GM18907 (cell line): ENCODE results near the gene SH3YL1.
A peak's percentile ranks its signal among the peaks of the same experiment; 100 is the strongest.

Experiments used
- ATAC-seq: cut with Tn5 transposase; IDR thresholded peaks from one replicate; pipeline ENCODE4 v1.9.1; 2021; ENCODE audit warnings: mild to moderate bottlenecking, moderate library complexity; ENCODE audit not compliant: unreplicated experiment

SH3YL1 gene

DNA sequence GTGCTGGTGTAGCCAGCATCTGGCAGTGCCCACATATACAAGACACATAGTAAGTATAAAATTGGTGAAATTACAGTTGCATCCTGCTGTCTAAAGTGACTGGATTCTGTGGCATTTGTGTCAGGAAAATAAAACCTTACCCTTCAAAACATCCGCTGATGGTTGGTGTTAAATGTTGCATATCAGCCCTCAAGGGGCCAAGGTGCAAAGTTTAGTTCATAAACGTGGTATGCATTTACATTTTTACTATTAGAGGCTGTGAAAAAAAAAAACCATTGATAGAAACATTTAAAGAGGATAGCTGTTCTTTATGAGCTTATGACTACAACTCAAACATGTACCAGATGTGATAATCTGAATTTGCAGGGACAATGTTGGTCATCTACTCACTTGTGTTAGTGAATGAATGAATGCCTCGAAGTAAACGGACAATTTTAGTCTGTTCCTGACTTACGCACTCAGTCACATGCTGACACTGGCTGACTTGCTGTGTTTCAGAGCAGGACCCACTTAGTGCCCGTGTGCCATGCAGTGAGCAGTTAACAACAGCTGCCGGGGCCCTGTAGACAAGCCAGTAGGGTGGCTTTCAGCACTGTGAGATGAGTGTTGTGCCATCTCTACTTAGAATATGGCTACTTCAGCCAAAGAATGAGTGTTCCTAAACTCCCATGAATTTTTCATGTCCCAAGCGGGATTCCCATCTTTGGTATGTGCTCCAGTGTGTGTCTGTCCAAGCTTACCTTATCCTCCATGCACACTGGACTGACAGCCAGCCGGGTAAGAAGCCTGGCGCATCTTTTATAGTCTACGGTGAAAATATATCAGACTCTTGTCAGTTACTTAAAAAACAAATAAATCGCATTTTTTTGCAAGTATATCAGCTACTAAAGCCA lies 18.8 kb upstream of the SH3YL1 start:
- ATAC-seq, result no peak

GRCh38 chr2:281381-281780 lies 17.5 kb upstream of the SH3YL1 start:
- no peak for ATAC-seq

GRCh38 chr2:280650-281110 lies 16.8 kb upstream of the SH3YL1 start:
- no peak for ATAC-seq

DNA sequence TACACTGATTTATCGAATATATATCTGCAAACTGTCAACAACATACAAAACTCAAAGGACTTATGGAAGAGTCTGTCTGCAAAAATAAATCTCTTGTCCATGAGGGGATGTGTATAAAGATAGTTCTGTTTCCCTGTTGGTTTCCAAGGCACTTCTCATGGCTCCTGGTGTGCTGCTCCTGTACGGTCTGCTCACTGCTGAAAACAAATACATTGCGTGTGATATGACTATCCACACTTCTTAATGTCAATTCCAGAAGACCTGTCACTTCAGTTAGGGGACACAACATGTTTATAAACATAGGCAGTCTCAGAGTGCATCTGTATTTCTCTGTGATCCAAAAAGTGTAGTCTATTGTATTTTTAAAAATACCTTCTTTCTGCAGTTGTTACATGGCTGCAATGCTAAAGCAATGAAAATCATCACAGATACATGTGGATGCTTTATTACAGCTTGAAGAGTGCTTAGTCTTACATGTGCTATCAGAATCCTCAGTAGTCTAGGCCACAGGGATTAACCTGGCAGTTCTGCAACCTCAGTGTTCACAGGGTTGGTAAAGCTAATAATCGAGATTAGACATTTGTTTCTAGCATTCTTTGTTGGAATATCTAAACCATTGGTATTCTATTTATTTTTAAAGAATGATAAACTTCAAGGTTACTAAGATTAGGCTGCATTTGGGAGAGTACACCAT lies 16.3 kb upstream of the SH3YL1 start:
- ATAC-seq, result no peak

DNA sequence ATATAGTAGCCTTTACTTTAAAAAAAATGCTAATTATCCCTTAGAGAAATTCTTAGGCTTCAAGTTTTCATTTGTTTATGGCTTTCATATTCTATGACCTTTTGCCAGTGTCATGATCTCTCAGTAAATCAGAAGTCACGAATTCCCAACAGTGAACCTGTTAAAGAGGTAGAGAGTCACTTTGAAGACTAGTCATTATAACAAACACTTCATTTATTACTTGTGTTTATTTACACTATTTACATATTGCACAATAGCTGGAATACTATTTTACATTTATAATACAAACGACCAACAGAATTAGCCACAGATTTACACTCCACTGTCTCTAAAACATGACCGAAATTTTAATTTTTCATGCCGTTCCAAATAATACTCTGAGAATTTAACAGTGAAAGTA lies 15.5 kb upstream of the SH3YL1 start:
- no peak for ATAC-seq

GRCh38 chr2:278927-279320 lies 15.1 kb upstream of the SH3YL1 start:
- no peak for ATAC-seq

DNA sequence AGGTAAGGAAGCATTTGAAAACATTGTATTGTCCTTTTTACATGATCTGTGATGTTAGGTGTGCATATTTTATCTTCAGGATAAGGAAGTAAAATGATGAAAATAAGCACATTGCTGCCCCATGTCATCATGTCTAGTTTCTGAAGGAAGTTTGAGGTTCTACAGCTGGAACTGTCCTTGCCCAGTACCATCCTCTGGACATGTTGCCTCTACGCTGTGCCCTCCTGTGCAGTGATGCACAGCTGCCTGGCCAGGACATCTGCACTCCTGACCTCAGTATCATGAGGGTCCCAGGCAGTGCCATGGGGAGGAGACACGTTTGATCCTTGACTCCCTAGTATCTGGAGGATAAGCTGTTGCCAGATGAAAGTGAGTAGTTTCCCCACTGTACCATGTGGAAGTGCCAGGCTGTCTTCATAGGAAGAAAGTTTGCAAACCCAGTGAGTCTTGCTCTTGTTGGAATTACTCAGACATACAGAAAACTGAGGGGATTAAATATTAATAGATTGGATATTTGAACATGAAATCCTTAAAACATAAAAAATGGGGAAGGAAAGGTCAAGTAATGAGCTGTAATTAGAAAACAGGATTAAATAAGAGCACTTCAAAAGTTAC lies 14.6 kb upstream of the SH3YL1 start:
- no peak for ATAC-seq

- peak; percentile 92 for ATAC-seq
Observed at GRCh38 chr2:275466-275865, 11.6 kb upstream of the SH3YL1 start.

GRCh38 chr2:274503-274902 lies 10.7 kb upstream of the SH3YL1 start:
- no peak for ATAC-seq

GRCh38 chr2:273333-273732 lies 9.5 kb upstream of the SH3YL1 start:
- no peak for ATAC-seq

DNA sequence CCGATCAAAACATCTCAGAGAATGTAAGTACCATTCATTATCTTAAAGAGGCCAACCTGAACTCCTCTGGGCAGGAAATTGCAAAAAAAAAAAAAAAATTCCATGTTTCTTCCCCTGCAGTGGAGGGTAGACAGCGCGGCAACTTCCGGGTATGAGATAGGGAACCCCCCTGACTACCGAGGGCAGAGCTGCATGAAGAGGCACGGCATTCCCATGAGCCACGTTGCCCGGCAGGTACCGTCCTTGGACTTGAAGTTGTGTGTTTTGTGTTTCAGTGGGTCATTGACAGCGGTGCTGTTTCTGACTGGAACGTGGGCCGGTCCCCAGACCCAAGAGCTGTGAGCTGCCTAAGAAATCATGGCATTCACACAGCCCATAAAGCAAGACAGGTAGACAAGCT lies 8.1 kb upstream of the SH3YL1 start:
- ATAC-seq, result no peak

- no peak for ATAC-seq
Observed at GRCh38 chr2:270861-271260, 7.0 kb upstream of the SH3YL1 start.

DNA sequence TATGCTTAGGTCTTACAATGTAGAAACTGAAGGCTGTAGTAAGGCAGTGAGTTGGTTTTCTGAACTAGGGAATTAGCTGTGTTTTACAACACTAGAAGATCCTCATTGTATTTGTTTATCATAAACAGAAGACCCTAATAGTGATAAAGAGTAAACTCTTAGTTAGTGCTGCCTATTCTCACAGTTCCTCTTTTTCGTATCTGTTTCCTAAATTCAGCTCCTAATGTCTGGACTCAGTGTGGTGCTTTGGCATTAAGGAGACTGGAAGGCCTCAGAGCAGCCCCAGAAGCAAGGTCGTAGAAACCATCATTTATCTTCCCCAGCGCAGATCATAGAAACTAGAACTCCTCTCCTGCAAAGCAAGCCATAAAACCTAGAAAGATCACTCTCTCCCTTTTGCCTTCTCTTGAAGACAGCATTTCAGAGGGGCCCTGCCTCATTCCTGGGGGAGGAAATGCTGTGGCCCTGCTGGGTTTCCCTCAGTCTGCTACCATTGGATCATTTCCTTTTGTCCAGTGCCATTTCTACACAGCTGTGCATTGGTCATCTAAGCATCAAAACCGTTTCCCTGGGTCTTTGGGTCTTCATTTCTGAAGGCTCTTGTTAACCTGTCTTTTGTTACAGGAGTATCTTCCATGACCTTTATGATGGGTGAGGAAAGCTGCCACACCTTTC lies 5.7 kb upstream of the SH3YL1 start:
- ATAC-seq, result no peak

DNA sequence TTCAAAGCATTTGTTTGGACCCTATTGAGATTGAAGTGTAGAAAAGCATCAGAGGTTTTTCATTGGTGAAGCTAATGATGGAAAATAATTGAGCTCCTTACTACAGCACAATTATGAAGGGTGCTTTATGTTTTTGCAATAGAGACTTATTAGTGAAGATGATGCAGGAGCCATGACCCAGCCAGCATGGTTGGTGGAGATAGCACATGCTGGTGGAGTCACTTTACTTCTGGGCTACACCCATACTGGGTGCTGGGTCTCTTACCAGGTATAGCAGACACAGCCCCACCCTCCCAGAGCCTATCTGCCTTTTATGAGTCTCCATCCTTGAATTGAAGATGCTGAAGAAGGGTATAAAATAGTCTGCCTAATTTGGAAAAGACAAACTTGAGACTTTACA lies 4.5 kb upstream of the SH3YL1 start:
- ATAC-seq, result no peak

DNA sequence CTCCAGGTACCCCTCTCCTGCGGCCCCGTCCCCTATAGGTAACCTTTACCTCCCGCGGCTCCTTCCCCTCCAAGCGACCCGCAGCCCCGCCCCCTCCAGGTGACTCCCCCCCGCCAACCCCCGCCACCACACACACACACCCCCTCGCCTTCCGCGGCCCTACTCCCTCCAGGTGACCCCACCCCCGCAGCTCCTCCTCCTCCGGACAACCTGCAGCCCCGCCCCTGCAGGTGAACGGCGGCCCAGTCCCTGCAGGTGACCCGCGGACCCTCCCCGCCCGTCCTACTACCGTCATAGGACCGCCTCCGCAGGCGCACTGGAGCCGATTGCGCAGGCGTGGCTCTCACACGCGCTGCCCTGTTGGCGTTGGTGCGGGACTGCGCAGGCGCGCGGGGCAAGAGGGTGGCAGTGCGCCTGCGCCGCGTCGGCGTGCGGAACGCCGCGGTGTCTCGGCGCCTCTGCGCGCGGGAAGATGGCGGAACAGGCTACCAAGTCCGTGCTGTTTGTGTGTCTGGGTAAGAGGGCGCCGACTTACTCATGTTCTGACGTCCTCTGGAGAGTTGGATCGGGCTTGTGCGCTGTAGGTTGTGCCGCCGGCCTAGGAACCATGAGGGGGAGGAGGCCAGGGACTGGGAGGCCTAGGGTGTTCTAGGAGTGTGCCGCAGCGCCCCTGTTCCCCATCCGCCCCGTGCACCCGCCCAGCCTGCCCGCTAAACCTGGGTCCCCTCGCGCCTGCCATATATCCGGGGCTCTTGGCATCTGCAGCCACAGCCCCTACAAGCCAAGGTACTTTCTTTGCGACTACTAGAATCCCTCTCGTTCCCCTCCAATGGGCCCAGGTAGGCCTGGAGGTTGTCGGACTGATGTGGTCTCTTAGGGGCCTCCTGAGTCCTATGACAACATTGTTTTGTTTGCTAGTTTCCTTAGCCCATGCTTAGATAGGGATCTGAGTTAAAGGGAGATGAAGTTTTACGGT lies 949 bp upstream of the SH3YL1 start, which contains the start of gene ACP1:
Gene ACP1, plus strand, starts transcription at position 455 of the 976 bp plus-strand sequence. Its CDS starts 18 bp downstream, at position 473.
- ATAC-seq, result peak; percentile 93

- no peak for ATAC-seq
Observed at GRCh38 chr2:263022-263738, 652 bp downstream of the SH3YL1 start.

DNA sequence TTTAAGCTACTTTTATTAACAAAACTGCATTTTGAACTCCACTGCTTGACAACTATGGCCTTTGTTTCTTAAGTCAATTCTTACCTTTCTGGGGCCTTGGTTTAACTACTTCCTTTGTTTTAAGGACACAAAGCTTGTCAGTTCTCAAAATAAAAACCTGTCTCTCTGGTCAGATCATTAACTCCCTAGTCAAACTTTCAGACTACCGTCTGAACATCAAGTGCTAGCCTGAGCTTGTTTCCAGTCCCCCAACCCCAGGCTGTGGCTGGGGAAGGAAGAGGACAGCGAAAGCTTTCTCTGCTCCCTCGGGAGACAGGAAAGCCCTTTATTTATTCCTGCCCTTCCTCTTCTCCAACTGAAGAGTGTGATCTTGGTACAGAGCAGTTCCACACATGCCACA lies 1.7 kb downstream of the SH3YL1 start:
- no peak for ATAC-seq

GRCh38 chr2:260507-261161 lies 3.2 kb downstream of the SH3YL1 start:
- ATAC-seq, result no peak
